ENCODE results near the gene PI4K2A.

Gene PI4K2A
- long read RNA-seq, donor 1, full-length matches to known transcripts, result 4 of 25 reads
- long read RNA-seq, donor 1, partial matches to known transcripts, result 21 of 25 reads
- long read RNA-seq, donor 1, other reads (novel, unspliced or antisense), result 0 of 25 reads
- long read RNA-seq, donor 2, full-length matches to known transcripts, result 8 of 8 reads
- long read RNA-seq, donor 2, partial matches to known transcripts, result 0 of 8 reads
- long read RNA-seq, donor 2, other reads (novel, unspliced or antisense), result 0 of 8 reads
- long read RNA-seq, donor 3, full-length matches to known transcripts, result 4 of 4 reads
- long read RNA-seq, donor 3, partial matches to known transcripts, result 0 of 4 reads
- long read RNA-seq, donor 3, other reads (novel, unspliced or antisense), result 0 of 4 reads
- long read RNA-seq, donor 4, full-length matches to known transcripts, result 10 of 20 reads
- long read RNA-seq, donor 4, partial matches to known transcripts, result 10 of 20 reads
- long read RNA-seq, donor 4, other reads (novel, unspliced or antisense), result 0 of 20 reads
- long read RNA-seq, donor 5, full-length matches to known transcripts, result 5 of 25 reads
- long read RNA-seq, donor 5, partial matches to known transcripts, result 10 of 25 reads
- long read RNA-seq, donor 5, other reads (novel, unspliced or antisense), result 10 of 25 reads
- long read RNA-seq, donor 6, full-length matches to known transcripts, result 6 of 6 reads
- long read RNA-seq, donor 6, partial matches to known transcripts, result 0 of 6 reads
- long read RNA-seq, donor 6, other reads (novel, unspliced or antisense), result 0 of 6 reads
- long read RNA-seq, donor 7, full-length matches to known transcripts, result 8 of 36 reads
- long read RNA-seq, donor 7, partial matches to known transcripts, result 28 of 36 reads
- long read RNA-seq, donor 7, other reads (novel, unspliced or antisense), result 0 of 36 reads
- long read RNA-seq, donor 8, full-length matches to known transcripts, result 8 of 8 reads
- long read RNA-seq, donor 8, partial matches to known transcripts, result 0 of 8 reads
- long read RNA-seq, donor 8, other reads (novel, unspliced or antisense), result 0 of 8 reads

GRCh38 chr10:97640174-97640867, at the start of gene PI4K2A:
Gene PI4K2A (plus strand): TSS chr10:97640671. CDS start chr10:97640743, 72 bp downstream.
- peak; percentile 92 for DNase-seq

- no peak for DNase-seq
Measured at GRCh38 chr10:97590748-97591495, 49.5 kb upstream of the PI4K2A start.

GRCh38 chr10:97593421-97593820, 47.0 kb upstream of the PI4K2A start:
- DNase-seq, result no peak

GRCh38 chr10:97596101-97597082, 44.1 kb upstream of the PI4K2A start:
- no peak for DNase-seq

- no peak for DNase-seq
Measured at GRCh38 chr10:97597778-97598177, 42.7 kb upstream of the PI4K2A start.

GRCh38 chr10:97598407-97599271, 41.8 kb upstream of the PI4K2A start:
- no peak for DNase-seq

GRCh38 chr10:97599272-97599619, 41.2 kb upstream of the PI4K2A start:
- no peak for DNase-seq

- no peak for DNase-seq
Measured at GRCh38 chr10:97600616-97601015, 39.9 kb upstream of the PI4K2A start.

- DNase-seq, result no peak
Measured at GRCh38 chr10:97601268-97602215, 38.9 kb upstream of the PI4K2A start.

- no peak for DNase-seq
Measured at GRCh38 chr10:97607095-97607636, 33.3 kb upstream of the PI4K2A start.

- DNase-seq, result no peak
Measured at GRCh38 chr10:97608991-97609561, 31.4 kb upstream of the PI4K2A start.

GRCh38 chr10:97611473-97611872, 29.0 kb upstream of the PI4K2A start:
- no peak for DNase-seq

- no peak for DNase-seq
Measured at GRCh38 chr10:97612386-97612785, 28.1 kb upstream of the PI4K2A start.

GRCh38 chr10:97618285-97618684, 22.2 kb upstream of the PI4K2A start:
- DNase-seq, result no peak

GRCh38 chr10:97618733-97619132, 21.7 kb upstream of the PI4K2A start:
- no peak for DNase-seq

GRCh38 chr10:97623277-97623676, 17.2 kb upstream of the PI4K2A start:
- DNase-seq, result no peak

GRCh38 chr10:97627731-97628130, 12.7 kb upstream of the PI4K2A start:
- DNase-seq, result no peak

GRCh38 chr10:97628228-97628627, 12.2 kb upstream of the PI4K2A start:
- DNase-seq, result no peak

Data from right kidney (tissue), 9 donors.